HEK293T (cell line): ENCODE data around the gene ILKAP.
A peak's percentile ranks its signal among the peaks of the same experiment; 100 is the strongest.

Experiments
- CTCF ChIA-PET: fragments of 350-600 bp; formaldehyde crosslinking; extraction: SDS; loops from one replicate; lab custom pipeline; 2021; ENCODE audit warnings: antibody characterized with exemption, inconsistent platforms; lab: Yijun Ruan, JAX
- POLR2A ChIA-PET: fragments of 350-600 bp; formaldehyde crosslinking; extraction: SDS; loops from one replicate; lab custom pipeline; 2020; ENCODE audit warnings: antibody characterized with exemption, inconsistent platforms; lab: Yijun Ruan, JAX
- DNase-seq: peaks from one replicate; pipeline ENCODE4 v3.0.0; 2012; ENCODE audit warnings: mixed read lengths; ENCODE audit errors: extremely low spot score
- ARNT ChIP-seq: fragments of 450-650 bp; IDR thresholded peaks from 2 replicates; pipeline ENCODE4 v1.6.1; 2017; ENCODE audit warnings: mild to moderate bottlenecking
- BHLHE40 ChIP-seq: fragments of 450-650 bp; IDR thresholded peaks from 2 replicates; pipeline ENCODE4 v1.6.1; 2016; ENCODE audit warnings: mild to moderate bottlenecking, moderate library complexity, borderline replicate concordance
- CTBP1 ChIP-seq: fragments of 450-650 bp; IDR thresholded peaks from 2 replicates; pipeline ENCODE4 v1.6.1; 2016; ENCODE audit warnings: borderline replicate concordance
- ELF4 ChIP-seq: fragments of 450-650 bp; IDR thresholded peaks from 2 replicates; pipeline ENCODE4 v1.6.1; 2017; ENCODE audit warnings: antibody characterized with exemption
- FOXA1 ChIP-seq: fragments of 450-650 bp; IDR thresholded peaks from 2 replicates; pipeline ENCODE4 v1.6.1; 2016; ENCODE audit warnings: mild to moderate bottlenecking
- FOXK2 ChIP-seq: fragments of 450-650 bp; IDR thresholded peaks from 2 replicates; pipeline ENCODE4 v1.6.1; 2016; ENCODE audit warnings: mild to moderate bottlenecking
- FOXM1 ChIP-seq: fragments of 450-650 bp; IDR thresholded peaks from 2 replicates; pipeline ENCODE4 v1.6.1; 2017; ENCODE audit warnings: mild to moderate bottlenecking, borderline replicate concordance
- HDGF ChIP-seq: fragments of 450-650 bp; IDR thresholded peaks from 2 replicates; pipeline ENCODE4 v1.6.1; 2017; ENCODE audit warnings: antibody characterized with exemption, borderline replicate concordance
- L3MBTL2 ChIP-seq: fragments of 450-650 bp; conservative IDR thresholded peaks from 2 replicates; pipeline ENCODE4 v1.6.1; 2016; ENCODE audit warnings: mild to moderate bottlenecking
- LEF1 ChIP-seq: fragments of 450-650 bp; IDR thresholded peaks from 2 replicates; pipeline ENCODE4 v1.6.1; 2017; ENCODE audit warnings: mild to moderate bottlenecking, borderline replicate concordance
- NFRKB ChIP-seq: fragments of 450-650 bp; IDR thresholded peaks from 2 replicates; pipeline ENCODE4 v1.6.1; 2016; ENCODE audit warnings: mild to moderate bottlenecking, moderate library complexity
- PKNOX1 ChIP-seq: fragments of 450-650 bp; IDR thresholded peaks from 2 replicates; pipeline ENCODE4 v1.6.1; 2016
- SP1 ChIP-seq: fragments of 450-650 bp; IDR thresholded peaks from 2 replicates; pipeline ENCODE4 v1.6.1; 2017
- SUZ12 ChIP-seq: fragments of 450-650 bp; IDR thresholded peaks from 2 replicates; pipeline ENCODE4 v1.6.1; 2016; ENCODE audit warnings: mild to moderate bottlenecking
- TARDBP ChIP-seq: fragments of 450-650 bp; IDR thresholded peaks from 2 replicates; pipeline ENCODE4 v1.6.1; 2016
- ZNF384 ChIP-seq: fragments of 450-650 bp; IDR thresholded peaks from 2 replicates; pipeline ENCODE4 v1.6.1; 2016

ILKAP gene

DNA sequence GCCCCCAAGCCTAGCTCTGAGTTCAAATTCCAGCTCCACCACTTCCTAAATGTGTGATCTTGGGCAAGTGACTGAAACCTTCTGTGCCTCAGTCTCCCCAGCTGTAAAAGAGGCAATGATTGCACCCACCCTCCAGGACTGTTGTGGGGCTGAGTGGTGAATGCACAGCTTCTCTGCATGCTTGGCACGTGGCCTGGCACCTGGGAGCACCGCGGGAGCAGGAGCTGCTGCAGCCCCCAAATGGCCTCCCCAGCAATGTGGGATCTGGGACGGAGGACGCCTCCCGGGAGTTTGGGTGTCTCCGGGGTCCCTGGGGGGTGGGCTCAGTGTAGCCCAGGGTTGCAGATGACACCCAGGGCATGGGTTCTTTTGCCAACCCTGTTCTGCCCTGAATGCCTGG lies 63.5 kb downstream of the ILKAP start:
- TF ChIP-seq FOXA1, result no peak
- no peak for TF ChIP-seq ELF4
- TF ChIP-seq L3MBTL2, result no peak
- TF ChIP-seq ZNF384, result no peak
- POLR2A ChIA-PET, result interaction anchor here (0.6 kb wide), 1 partner anchor 99 kb away, joined by 3 read pairs; the partner anchor contains the start of gene HES6
- no peak for DNase-seq
- CTCF ChIA-PET, result no interaction called here

DNA sequence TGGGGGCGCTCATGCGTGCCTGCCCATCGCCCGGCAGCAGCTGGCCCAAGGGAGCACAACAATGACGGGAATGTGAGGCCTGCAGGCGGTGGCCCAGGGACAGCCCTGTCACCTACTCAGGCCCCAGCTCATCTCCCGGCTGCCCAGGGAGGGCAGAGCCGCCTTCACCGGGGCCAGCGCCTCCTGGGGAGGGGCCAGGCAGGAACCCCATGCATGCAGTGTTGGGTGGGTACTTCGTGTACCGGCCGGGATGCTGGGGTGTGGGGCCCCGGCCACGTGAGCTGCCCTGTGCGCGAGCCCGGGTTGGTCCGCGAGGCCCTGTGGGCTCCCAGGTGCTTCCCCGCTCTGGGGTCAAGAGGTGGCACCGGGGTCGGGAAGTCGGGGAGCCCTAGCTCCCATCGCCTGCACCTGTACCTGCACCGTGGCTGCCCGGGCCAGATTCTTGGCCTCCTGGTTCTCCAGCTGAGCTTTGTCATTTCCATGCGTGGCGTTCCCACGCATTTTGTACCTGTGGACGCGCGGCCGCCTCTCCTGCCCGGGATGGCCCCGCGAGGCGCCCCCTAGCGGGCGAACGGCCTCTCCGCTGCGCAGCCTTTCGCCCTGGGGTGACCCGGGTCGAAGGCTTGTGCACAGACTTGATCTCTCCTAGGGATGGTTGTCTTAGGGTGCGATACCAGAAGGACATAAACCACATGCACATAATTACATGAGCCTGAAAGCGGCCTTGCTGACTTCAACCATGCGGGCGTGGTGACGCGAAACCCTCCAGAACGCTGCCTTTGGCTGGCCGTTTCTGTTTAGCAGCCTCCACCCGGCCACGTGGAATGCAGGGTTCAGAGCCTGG lies 64.1 kb downstream of the ILKAP start:
- DNase-seq, result peak; percentile 66
- CTCF ChIA-PET, result no interaction called here
- no peak for TF ChIP-seq FOXK2
- no peak for TF ChIP-seq FOXA1
- TF ChIP-seq LEF1, result no peak
- TF ChIP-seq HDGF, result no peak
- TF ChIP-seq L3MBTL2, result no peak
- TF ChIP-seq ELF4, result no peak
- no peak for TF ChIP-seq CTBP1
- no peak for TF ChIP-seq SUZ12
- no peak for TF ChIP-seq FOXM1
- TF ChIP-seq TARDBP, result no peak
- TF ChIP-seq ARNT, result no peak
- no peak for TF ChIP-seq PKNOX1
- TF ChIP-seq BHLHE40, result no peak
- TF ChIP-seq SP1, result no peak
- TF ChIP-seq ZNF384, result no peak
- TF ChIP-seq NFRKB, result no peak
- POLR2A ChIA-PET, result no interaction called here

DNA sequence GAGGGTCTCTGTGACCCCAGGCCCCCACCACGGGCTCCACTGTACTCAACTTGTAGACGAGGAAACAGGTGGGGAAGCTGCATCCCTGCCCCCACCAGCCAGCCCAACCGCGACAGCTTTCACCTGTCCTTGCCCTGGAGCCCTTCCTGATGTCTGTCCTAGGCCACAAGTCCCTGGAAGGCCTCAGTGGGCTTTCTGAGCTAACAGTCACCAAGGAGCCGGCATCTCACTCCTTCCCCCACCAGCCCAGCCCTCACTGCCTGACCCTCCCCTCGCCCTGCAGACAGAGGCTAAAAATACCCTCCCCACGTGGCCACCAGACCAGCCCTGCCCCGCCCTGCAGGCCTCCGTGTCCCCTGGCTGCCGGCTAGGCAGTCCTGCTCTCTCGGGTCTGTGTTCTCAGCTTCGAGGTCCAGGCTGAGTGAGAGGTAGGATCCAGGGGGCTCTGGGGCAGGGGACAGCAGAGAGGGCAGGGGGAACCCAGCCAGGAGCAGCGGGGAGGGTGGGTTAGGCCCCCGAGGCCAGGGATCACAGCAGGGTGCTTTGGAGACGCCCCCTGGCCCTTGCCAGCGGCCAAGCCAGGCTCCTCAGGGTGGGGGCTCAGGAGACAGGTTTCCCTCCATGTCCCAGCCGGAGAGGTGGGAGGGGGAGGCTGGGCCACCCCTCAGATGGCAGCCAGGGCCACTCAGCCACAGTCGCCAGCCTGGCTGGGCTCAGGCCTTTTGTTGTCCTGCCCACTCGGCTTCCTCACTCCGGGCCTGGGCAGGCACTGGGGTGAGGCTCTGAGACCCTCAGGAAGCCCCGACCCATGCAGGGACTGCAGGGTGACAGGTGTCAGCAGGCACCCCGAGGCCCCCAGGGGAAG lies 64.9 kb downstream of the ILKAP start, which contains the start of gene KLHL30:
Gene KLHL30 (plus strand): TSS at position 338 of the 865 bp plus-strand sequence. CDS start 2,087 bp downstream, outside the sequence.
- no peak for DNase-seq
- TF ChIP-seq L3MBTL2 (no peak), ELF4 (no peak), NFRKB (no peak), HDGF (no peak), CTBP1 (no peak), FOXK2 (no peak), SUZ12 (no peak), BHLHE40 (no peak), TARDBP (no peak), FOXA1 (no peak), PKNOX1 (no peak), ZNF384 (no peak), SP1 (no peak), LEF1 (no peak), ARNT (no peak), FOXM1 (no peak)
- ChIA-PET CTCF (no interaction called here), POLR2A (no interaction called here)

DNA sequence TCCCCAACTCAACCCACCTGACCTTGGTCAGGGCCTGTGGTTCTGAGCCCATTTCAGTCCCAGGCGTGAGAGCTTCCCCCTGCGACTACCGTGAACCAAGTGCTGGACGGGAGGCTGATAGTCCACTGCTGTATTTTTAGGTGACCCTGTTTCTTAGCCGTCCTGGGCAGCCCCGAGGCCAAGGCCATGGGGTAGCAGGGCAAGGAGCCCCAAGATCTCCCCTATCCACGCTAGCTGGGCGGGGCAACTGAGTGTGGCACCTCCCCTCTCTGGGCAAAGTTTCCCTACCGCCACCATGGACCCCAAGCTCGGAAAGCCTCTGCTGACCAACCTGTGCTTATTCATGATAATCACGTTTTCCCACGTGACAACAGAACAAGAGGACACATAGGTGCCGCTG lies 65.6 kb downstream of the ILKAP start:
- POLR2A ChIA-PET, result no interaction called here
- no peak for DNase-seq
- TF ChIP-seq FOXM1 (no peak), SP1 (no peak), LEF1 (no peak), FOXK2 (no peak), BHLHE40 (no peak)
- CTCF ChIA-PET, result no interaction called here

- ChIA-PET POLR2A (no interaction called here), CTCF (no interaction called here)
- TF ChIP-seq ELF4 (no peak), TARDBP (no peak), FOXA1 (no peak), FOXM1 (no peak), NFRKB (no peak), SUZ12 (no peak), PKNOX1 (no peak), SP1 (no peak)
- no peak for DNase-seq
Measured at GRCh38 chr2:238136820-238137537, 66.5 kb downstream of the ILKAP start.
